ENCODE results near the gene SPSB1. TPM values are rescaled to one million over a fixed set of nuclear protein-coding genes. Genes with fewer than 3 reads are reported as not detected.

The SPSB1 gene
- total RNA-seq, 1 experiment from 2014 or later, result 18.2 TPM

DNA sequence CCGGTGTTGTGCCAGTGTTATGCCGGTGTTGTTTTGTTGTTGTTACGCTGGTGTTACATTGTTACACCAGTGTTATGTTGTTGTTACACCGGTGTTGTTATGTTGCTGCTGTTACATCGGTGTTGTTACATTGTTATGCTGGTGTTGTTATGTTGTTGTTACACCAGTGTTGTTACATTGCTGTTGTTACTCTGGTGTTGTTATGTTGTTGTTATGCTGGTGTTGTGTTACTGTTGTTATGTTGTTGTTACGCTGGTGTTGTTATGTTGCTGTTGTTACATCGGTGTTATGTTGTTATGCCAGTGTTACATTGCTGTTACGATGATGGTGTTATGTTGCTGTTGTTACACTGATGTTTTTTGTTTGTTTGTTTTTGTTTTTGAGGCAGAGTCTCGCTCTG lies 34.1 kb upstream of the SPSB1 start:
- no peak overlapping the region for H3K4me3 ChIP-seq (ENCODE audit: low read depth, low read length)

DNA sequence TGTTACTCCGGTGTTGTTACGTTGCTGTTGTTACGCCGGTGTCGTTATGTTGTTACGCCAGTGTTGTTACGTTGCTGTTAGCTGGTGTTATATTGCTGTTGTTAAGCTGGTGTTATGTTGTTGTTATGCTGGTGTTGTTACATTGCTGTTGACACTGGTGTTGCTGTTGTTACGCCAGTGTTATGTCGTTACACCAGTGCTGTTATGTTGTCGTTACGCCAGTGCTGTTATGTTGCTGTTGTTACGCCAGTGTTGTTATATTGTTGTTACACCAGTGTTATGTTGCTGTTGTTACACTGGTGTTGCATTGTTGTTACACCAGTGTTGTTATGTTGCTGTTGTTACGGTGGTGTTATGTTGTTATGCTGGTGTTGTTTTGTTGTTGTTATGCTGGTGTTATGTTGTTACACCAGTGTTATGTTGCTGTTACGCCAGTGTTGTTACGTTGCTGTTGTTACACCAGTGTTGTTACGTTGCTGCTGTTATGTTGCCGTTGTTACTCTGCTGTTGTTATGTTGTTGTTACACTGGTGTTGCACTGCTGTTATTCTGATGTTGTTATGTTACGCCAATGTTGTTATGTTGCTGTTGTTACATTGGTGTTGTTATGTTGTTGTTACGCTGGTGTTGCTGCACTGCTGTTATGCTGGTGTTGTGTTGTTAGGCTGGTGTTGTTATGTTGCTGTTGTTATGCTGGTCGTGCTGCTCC lies 32.5 kb upstream of the SPSB1 start:
- no peak for DNase-seq
- intact Hi-C loops (cut with micrococcal nuclease; ENCODE audit: unreplicated experiment), result no loop called here
- no peaks in the 10 kb centered on the region for H3K36me3 Mint-ChIP-seq (ENCODE audit: insufficient read depth, unreplicated experiment)
- Histone ChIP-seq H3K4me1 (no peaks in the 10 kb centered on the region), H3K36me3 (ENCODE audit: control insufficient read depth, insufficient read depth, low read length) (no peaks in the 10 kb centered on the region), H3K27me3 (replicated peaks; ENCODE audit: control insufficient read depth, insufficient read depth, low read length) (no peaks in the 10 kb centered on the region), H3K9me3 (peaks cover 18% of the 10 kb centered on the region; the same call in 1 of the 2 replicates), H3K4me3 (ENCODE audit: low read depth, low read length) (no peak overlapping the region)
- no peaks in the 10 kb centered on the region for H3K27me3 Mint-ChIP-seq (ENCODE audit: insufficient read depth, unreplicated experiment)
- no peak overlapping the region for H3K4me3 Mint-ChIP-seq (ENCODE audit: unreplicated experiment)
- POLR2A ChIA-PET, result no interaction called here
- H3K4me1 Mint-ChIP-seq (ENCODE audit: low read depth, unreplicated experiment), result no peaks in the 10 kb centered on the region
- TF ChIP-seq, protein P1, sequence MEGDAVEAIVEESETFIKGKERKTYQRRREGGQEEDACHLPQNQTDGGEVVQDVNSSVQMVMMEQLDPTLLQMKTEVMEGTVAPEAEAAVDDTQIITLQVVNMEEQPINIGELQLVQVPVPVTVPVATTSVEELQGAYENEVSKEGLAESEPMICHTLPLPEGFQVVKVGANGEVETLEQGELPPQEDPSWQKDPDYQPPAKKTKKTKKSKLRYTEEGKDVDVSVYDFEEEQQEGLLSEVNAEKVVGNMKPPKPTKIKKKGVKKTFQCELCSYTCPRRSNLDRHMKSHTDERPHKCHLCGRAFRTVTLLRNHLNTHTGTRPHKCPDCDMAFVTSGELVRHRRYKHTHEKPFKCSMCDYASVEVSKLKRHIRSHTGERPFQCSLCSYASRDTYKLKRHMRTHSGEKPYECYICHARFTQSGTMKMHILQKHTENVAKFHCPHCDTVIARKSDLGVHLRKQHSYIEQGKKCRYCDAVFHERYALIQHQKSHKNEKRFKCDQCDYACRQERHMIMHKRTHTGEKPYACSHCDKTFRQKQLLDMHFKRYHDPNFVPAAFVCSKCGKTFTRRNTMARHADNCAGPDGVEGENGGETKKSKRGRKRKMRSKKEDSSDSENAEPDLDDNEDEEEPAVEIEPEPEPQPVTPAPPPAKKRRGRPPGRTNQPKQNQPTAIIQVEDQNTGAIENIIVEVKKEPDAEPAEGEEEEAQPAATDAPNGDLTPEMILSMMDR (IDR thresholded peaks at IDR 0.05; ENCODE audit: insufficient read depth in 1 of 2, low read depth in 1 of 2, low read length in 1 of 2, severe bottlenecking in 1 of 2, unreplicated experiment in 1 of 2), result no peak
- H3K27ac Mint-ChIP-seq (ENCODE audit: unreplicated experiment), result peak overlapping the region; percentile 17
- H3K9me3 Mint-ChIP-seq (ENCODE audit: unreplicated experiment), result peaks cover 16% of the 10 kb centered on the region
- BruUV-seq (replicated peaks), result no TSS peak
- CTCF ChIA-PET, result no interaction called here

More for the DNA sequence above, 34.1 kb upstream of the SPSB1 start:
- DNase-seq, result no peak
- no peaks in the 10 kb centered on the region for H3K36me3 ChIP-seq (ENCODE audit: control insufficient read depth, insufficient read depth, low read length)
- ChIA-PET CTCF (no interaction called here), POLR2A (no interaction called here)
- Mint-ChIP-seq H3K4me3 (ENCODE audit: unreplicated experiment) (no peak overlapping the region), H3K27me3 (ENCODE audit: insufficient read depth, unreplicated experiment) (no peaks in the 10 kb centered on the region), H3K9me3 (ENCODE audit: unreplicated experiment) (peaks cover 16% of the 10 kb centered on the region), H3K4me1 (ENCODE audit: low read depth, unreplicated experiment) (peaks cover 11% of the 10 kb centered on the region), H3K36me3 (ENCODE audit: insufficient read depth, unreplicated experiment) (no peaks in the 10 kb centered on the region), H3K27ac (ENCODE audit: unreplicated experiment) (no peak overlapping the region)
- TF ChIP-seq, protein P1 (IDR thresholded peaks at IDR 0.05; ENCODE audit: insufficient read depth in 1 of 2, low read depth in 1 of 2, low read length in 1 of 2, severe bottlenecking in 1 of 2, unreplicated experiment in 1 of 2), result no peak
- no peaks in the 10 kb centered on the region for H3K27me3 ChIP-seq (replicated peaks; ENCODE audit: control insufficient read depth, insufficient read depth, low read length)
- intact Hi-C loops (cut with micrococcal nuclease; ENCODE audit: unreplicated experiment), result no loop called here
- peaks cover 4% of the 10 kb centered on the region for H3K4me1 ChIP-seq
- no TSS peak for BruUV-seq (replicated peaks)
- peaks cover 18% of the 10 kb centered on the region; the same call in 1 of the 2 replicates for H3K9me3 ChIP-seq

DNA sequence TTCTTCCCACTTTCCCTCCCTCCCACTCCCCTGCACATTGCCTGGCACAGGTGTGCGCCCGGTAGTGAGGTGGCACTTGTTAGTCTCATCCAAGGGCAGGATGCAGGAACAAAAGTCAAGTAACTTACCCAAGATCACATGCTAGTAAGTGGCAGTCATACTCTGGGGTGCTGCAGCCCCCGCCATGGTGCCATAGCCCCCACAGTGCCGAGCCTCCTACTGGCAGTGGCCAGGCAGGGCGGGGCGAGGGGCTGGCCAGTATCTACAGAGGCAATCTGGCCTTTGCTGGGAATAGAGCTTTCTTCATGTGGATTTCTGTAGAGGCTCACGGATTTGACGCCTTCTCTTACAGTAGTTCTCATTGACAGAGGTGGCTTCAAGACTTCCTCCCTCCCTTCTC lies 31.2 kb upstream of the SPSB1 start:
- H3K4me3 Mint-ChIP-seq (ENCODE audit: unreplicated experiment), result no peak overlapping the region
- peaks cover 16% of the 10 kb centered on the region for H3K9me3 Mint-ChIP-seq (ENCODE audit: unreplicated experiment)
- no peak overlapping the region for H3K27ac Mint-ChIP-seq (ENCODE audit: unreplicated experiment)
- intact Hi-C loops (cut with micrococcal nuclease; ENCODE audit: unreplicated experiment), result no loop called here
- H3K4me3 ChIP-seq (ENCODE audit: low read depth, low read length), result no peak overlapping the region
- BruUV-seq (replicated peaks), result no TSS peak
- H3K27me3 ChIP-seq (replicated peaks; ENCODE audit: control insufficient read depth, insufficient read depth, low read length), result no peaks in the 10 kb centered on the region
- DNase-seq, result no peak
- H3K36me3 ChIP-seq (ENCODE audit: control insufficient read depth, insufficient read depth, low read length), result no peaks in the 10 kb centered on the region
- ChIA-PET POLR2A (no interaction called here), CTCF (no interaction called here)
- H3K9me3 ChIP-seq, result peaks cover 18% of the 10 kb centered on the region; the same call in 1 of the 2 replicates
- H3K4me1 ChIP-seq, result no peaks in the 10 kb centered on the region
- H3K36me3 Mint-ChIP-seq (ENCODE audit: insufficient read depth, unreplicated experiment), result no peaks in the 10 kb centered on the region
- TF ChIP-seq, protein P1 (IDR thresholded peaks at IDR 0.05; ENCODE audit: insufficient read depth in 1 of 2, low read depth in 1 of 2, low read length in 1 of 2, severe bottlenecking in 1 of 2, unreplicated experiment in 1 of 2), result no peak
- no peaks in the 10 kb centered on the region for H3K27me3 Mint-ChIP-seq (ENCODE audit: insufficient read depth, unreplicated experiment)
- no peaks in the 10 kb centered on the region for H3K4me1 Mint-ChIP-seq (ENCODE audit: low read depth, unreplicated experiment)

All from Caco-2 (cell line).